ENCODE measurements around the gene CCDC88B. TPM values are rescaled to one million over a fixed set of nuclear protein-coding genes. Genes with fewer than 3 reads are reported as not detected.

Gene CCDC88B
- total RNA-seq, 1 experiment from 2014 or later, result 14.7 TPM

GRCh38 chr11:64348383-64349024 is 8.5 kb downstream of the CCDC88B start:
- Histone ChIP-seq H3K9me3 (ENCODE audit: control insufficient read depth in 1 of 2, insufficient read depth in 1 of 2, low read depth in 1 of 2, low read length in 2 of 2) (no peaks in the 10 kb centered on the region), H3K4me3 (replicated peaks in 1 of 2; ENCODE audit: low read depth in 1 of 2, low read length in 2 of 2) (no peak overlapping the region), H3K4me1 (ENCODE audit: control insufficient read depth in 1 of 2, insufficient read depth in 2 of 2, low read length in 2 of 2) (peaks cover 2 to 11% of the 10 kb centered on the region in 2 experiments; a peak in 3 of 4 replicates), H3K36me3 (ENCODE audit: control insufficient read depth in 1 of 2, insufficient read depth in 2 of 2, low read length in 2 of 2) (no peaks in the 10 kb centered on the region), H3K27ac (ENCODE audit: low read depth, low read length) (no peak overlapping the region), H3K4me2 (ENCODE audit: low read length) (no peak overlapping the region), H3K27me3 (ENCODE audit: insufficient read depth, low read length) (no peaks in the 10 kb centered on the region), H3K9me2 (ENCODE audit: insufficient read depth) (no peaks in the 10 kb centered on the region), H2AFZ (ENCODE audit: low read depth, low read length, poor library complexity, severe bottlenecking) (no peak overlapping the region), H3K9ac (ENCODE audit: low read length) (no peak overlapping the region), H4K20me1 (ENCODE audit: insufficient read depth) (no peaks in the 10 kb centered on the region), H3K79me2 (ENCODE audit: insufficient read depth, low read length) (no peaks in the 10 kb centered on the region)
- CTCF ChIA-PET, result interaction anchor here (0.6 kb wide), 1 partner anchor 71 kb away, joined by 3 read pairs; no protein-coding TSS in a partner anchor
- BruUV-seq (replicated peaks), result no TSS peak
- no peak for ATAC-seq
- RAD21 ChIA-PET (ENCODE audit: low non-redundant PET in 1 of 2, low total read pairs in 2 of 2, uncharacterized antibody in 2 of 2, unreplicated experiment in 2 of 2), result no interaction called here
- no peak for DNase-seq (ENCODE audit: low read depth, low spot score)
- POLR2A ChIA-PET, result interaction anchor here (1.0 kb wide), 1 partner anchor 167 kb away, joined by 3 read pairs; no protein-coding TSS in a partner anchor
- intact Hi-C loops (cut with micrococcal nuclease), result no loop called here
- TF ChIP-seq ELF1 (IDR thresholded peaks at IDR 0.05; ENCODE audit: borderline replicate concordance, low read depth) (no peak), EGR1 (IDR thresholded peaks at IDR 0.05; ENCODE audit: low read depth) (no peak), CEBPB (IDR thresholded peaks at IDR 0.05; ENCODE audit: low read depth) (no peak), SIN3A (IDR thresholded peaks at IDR 0.05; ENCODE audit: low read depth) (no peak), FOSL1 (IDR thresholded peaks at IDR 0.05; ENCODE audit: low read depth) (no peak), YY1 (IDR thresholded peaks at IDR 0.05; ENCODE audit: extremely low read depth, insufficient replicate concordance, low read depth, low read length) (no peak), EZH2 (IDR thresholded peaks at IDR 0.05) (no peak), POLR2AphosphoS5 (IDR thresholded peaks at IDR 0.05; ENCODE audit: low read depth, low read length) (no peak), SRF (IDR thresholded peaks at IDR 0.05; ENCODE audit: low read depth) (no peak), RAD21 (IDR thresholded peaks at IDR 0.05; ENCODE audit: low read depth) (no peak), ZBTB33 (IDR thresholded peaks at IDR 0.05; ENCODE audit: extremely low read depth, insufficient replicate concordance, low read length) (no peak), ZNF274 (IDR thresholded peaks at IDR 0.05; ENCODE audit: low read depth, low read length) (no peak), TCF7L2 (IDR thresholded peaks at IDR 0.05; ENCODE audit: borderline replicate concordance, extremely low read depth, insufficient read depth, insufficient read length) (no peak), REST (IDR thresholded peaks at IDR 0.05; ENCODE audit: low read depth) (no peak)

Measured in HCT116 (cell line).